ENCODE measurements around the gene CHD2. TPM values are rescaled to one million over a fixed set of nuclear protein-coding genes. Genes with fewer than 3 reads are reported as not detected.

The CHD2 gene
- total RNA-seq, 1 experiment from 2014 or later: 63.3 TPM

GRCh38 chr15:93020976-93021772 is 121.0 kb downstream of the CHD2 start:
- Mint-ChIP-seq H3K27ac (no peak overlapping the region), H3K4me3 (no peak overlapping the region), H3K36me3 (ENCODE audit: insufficient read depth in 1 of 3, low read depth in 3 of 3) (peaks cover 70 to 97% (median 94%) of the 10 kb centered on the region in 3 experiments), H3K27me3 (ENCODE audit: low read depth) (no peaks in the 10 kb centered on the region), H3K4me1 (no peaks in the 10 kb centered on the region), H3K9me3 (no peaks in the 10 kb centered on the region)
- Histone ChIP-seq H2BK5ac (ENCODE audit: insufficient read length, low read length) (no peak overlapping the region), H3K14ac (ENCODE audit: insufficient read depth, low read length) (no peak overlapping the region), H2AK5ac (ENCODE audit: insufficient read length, low read length) (no peak overlapping the region), H3K9ac (ENCODE audit: extremely low read depth, insufficient read length, low read length) (no peak overlapping the region), H3K23me2 (ENCODE audit: insufficient read length, low read depth, low read length, poor library complexity, severe bottlenecking) (no peaks in the 10 kb centered on the region), H3K79me2 (ENCODE audit: insufficient read depth, low read length) (no peaks in the 10 kb centered on the region), H4K20me1 (ENCODE audit: control insufficient read depth, insufficient read depth, insufficient read length) (no peaks in the 10 kb centered on the region), H4K8ac (replicated peaks; ENCODE audit: insufficient read length, low read depth, low read length) (no peak overlapping the region), H3T11ph (ENCODE audit: low read length) (no peak overlapping the region), H2BK120ac (ENCODE audit: low read depth, low read length, poor library complexity, severe bottlenecking) (no peak overlapping the region), H4K5ac (ENCODE audit: insufficient read length, low read depth, low read length) (no peak overlapping the region), H4K91ac (ENCODE audit: insufficient read length, low read depth, low read length) (no peak overlapping the region), H3K4me1 (ENCODE audit: insufficient read depth, low read length) (no peaks in the 10 kb centered on the region), H3K9me3 (ENCODE audit: control insufficient read depth, low read depth, low read length) (no peaks in the 10 kb centered on the region), H2AFZ (ENCODE audit: low read length) (no peak overlapping the region), H3K27ac (ENCODE audit: insufficient read length, low read depth, low read length) (no peak overlapping the region), H3K4me2 (ENCODE audit: insufficient read depth, insufficient read length, low read length) (no peak overlapping the region), H3K56ac (ENCODE audit: insufficient read length, low read depth, low read length) (no peak overlapping the region), H3K18ac (ENCODE audit: insufficient read length, low read depth, low read length) (no peak overlapping the region), H2BK20ac (ENCODE audit: low read depth, low read length, poor library complexity, severe bottlenecking) (no peak overlapping the region), H3K23ac (ENCODE audit: insufficient read length, low read depth, low read length) (no peak overlapping the region), H2BK15ac (ENCODE audit: low read depth, low read length) (no peak overlapping the region), H3K79me1 (ENCODE audit: insufficient read depth, low read depth, low read length, poor library complexity, severe bottlenecking) (no peaks in the 10 kb centered on the region), H3K4ac (ENCODE audit: low read depth, low read length) (no peak overlapping the region), H2BK12ac (ENCODE audit: insufficient read length, low read depth, low read length) (no peak overlapping the region), H3K27me3 (ENCODE audit: insufficient read depth, low read length) (no peaks in the 10 kb centered on the region)
- TF ChIP-seq CTCF (conservative IDR thresholded peaks at IDR 0.05): no peak
- no CpG with 5 or more reads among the region's 3 CpGs for WGBS (ENCODE audit: extremely low coverage, insufficient read length, low lambda C conversion rate)
- no peak for DNase-seq

Data from H9 (cell line).